Esophagus muscularis mucosa (tissue), 4 donors: ENCODE data around the gene MCF2L2. TPM values are rescaled to one million over a fixed set of nuclear protein-coding genes. Genes with fewer than 3 reads are reported as not detected.

Experiments used
- DNase-seq: peaks from one replicate; pipeline ENCODE4 v3.0.0-alpha.2; 2017; ENCODE audit errors: extremely low spot score
- H3K27ac ChIP-seq, 4 donors: fragments of 200-600 bp; sonication (generic); replicated peaks in 1 of 4; 1 replicate in 3 of 4; 2 replicates in 1 of 4; pipeline ENCODE4 v1.5.1; 2016 to 2019; ENCODE audit warnings: mild to moderate bottlenecking in 1 of 4
- H3K27me3 ChIP-seq, 4 donors: fragments of 200-600 bp; sonication (generic); one replicate each; pipeline versions ENCODE4 v1.5.1 to v1.6.0; 2016 to 2019
- H3K36me3 ChIP-seq, 4 donors: fragments of 200-600 bp; sonication (generic); one replicate each; pipeline ENCODE4 v1.5.1; 2016 to 2019
- H3K4me1 ChIP-seq, 4 donors: fragments of 200-600 bp; sonication (generic); one replicate each; pipeline ENCODE4 v1.5.1; 2016 to 2019
- H3K4me3 ChIP-seq, 4 donors: fragments of 200-600 bp; sonication (generic); 1 replicate in 2 of 4; 2 replicates in 2 of 4; pipeline ENCODE4 v1.5.1; 2016 to 2019; ENCODE audit warnings: mild to moderate bottlenecking in 4 of 4, moderate library complexity in 1 of 4
- H3K9me3 ChIP-seq, 4 donors: fragments of 200-600 bp; sonication (generic); 1 replicate in 3 of 4; 2 replicates in 1 of 4; pipeline ENCODE4 v1.5.1; 2016 to 2019
- CTCF ChIP-seq, 3 experiments: fragments of 200-600 bp in 2 of 3; fragments of 450-650 bp in 1 of 3; sonication (generic) in 2 of 3; IDR thresholded peaks; one replicate each; pipeline ENCODE4 v1.5.1; 2017 to 2019; ENCODE audit warnings: antibody characterized with exemption in 3 of 3, mild to moderate bottlenecking in 2 of 3, moderate library complexity in 1 of 3
- EP300 ChIP-seq: sonication (generic); formaldehyde crosslinking; IDR thresholded peaks from one replicate; pipeline ENCODE4 v1.6.1; 2017; ENCODE audit warnings: antibody characterized with exemption
- POLR2A ChIP-seq: fragments of 450-650 bp; IDR thresholded peaks from one replicate; pipeline ENCODE4 v1.6.1; 2017; ENCODE audit warnings: antibody characterized with exemption, moderate library complexity, mild to moderate bottlenecking, low read depth
- POLR2AphosphoS5 ChIP-seq, 2 donors: sonication (generic); formaldehyde crosslinking; IDR thresholded peaks; one replicate each; pipeline ENCODE4 v1.6.1; 2017; ENCODE audit warnings: antibody characterized with exemption in 2 of 2
- WGBS: methylation state at CpG from one replicate; pipeline ENCODE4 v1.1.5; 2018; 5-methylcytosine and 5-hydroxymethylcytosine counted together
- intact Hi-C: fragments of 100-400 bp; cut with DNase I; formaldehyde crosslinking; loops from one replicate; pipeline ENCODE4 v1.15.1; 2023
- total RNA-seq, 4 donors: library from RNA; depleted of rRNA; stranded (reverse); fragments of >200 nt; gene quantifications; one replicate each; pipeline versions ENCODE4 v1.1.0 to v1.2.1, GENCODE V29; 2016

Gene MCF2L2
- total RNA-seq, 4 donors from 2014 or later = 0.99 to 3.3 (median 1.3) TPM

GRCh38 chr3:183149915-183150750, 278.3 kb downstream of the MCF2L2 start:
- no peaks in the 10 kb centered on the region for H3K36me3 ChIP-seq
- H3K27me3 ChIP-seq = peaks cover 0 to 17% (median 0%) of the 10 kb centered on the region in 4 donors
- H3K4me1 ChIP-seq = no peaks in the 10 kb centered on the region
- no peak overlapping the region for H3K27ac ChIP-seq
- intact Hi-C loops = no loop called here
- DNase-seq = no peak
- H3K9me3 ChIP-seq = no peaks in the 10 kb centered on the region
- WGBS = 64% methylated on average over 5 of the region's 5 CpGs
- TF ChIP-seq POLR2AphosphoS5 (IDR thresholded peaks at IDR 0.05) (no peak), POLR2A (no peak), EP300 (no peak), CTCF (IDR thresholded peaks at IDR 0.05) (no peak)
- no peak overlapping the region for H3K4me3 ChIP-seq

GRCh38 chr3:183148056-183148455, 280.4 kb downstream of the MCF2L2 start:
- Histone ChIP-seq H3K36me3 (no peaks in the 10 kb centered on the region), H3K27ac (no peak overlapping the region), H3K27me3 (peaks cover 0 to 22% (median 0%) of the 10 kb centered on the region in 4 donors), H3K4me3 (no peak overlapping the region), H3K4me1 (no peaks in the 10 kb centered on the region), H3K9me3 (no peaks in the 10 kb centered on the region)
- WGBS = 60% methylated on average over 4 of the region's 4 CpGs
- intact Hi-C loops = no loop called here
- no peak for TF ChIP-seq POLR2AphosphoS5 (IDR thresholded peaks at IDR 0.05)
- TF ChIP-seq CTCF (IDR thresholded peaks at IDR 0.05) = no peak
- no peak for TF ChIP-seq EP300
- no peak for TF ChIP-seq POLR2A
- DNase-seq = no peak

GRCh38 chr3:183144363-183144762, 284.1 kb downstream of the MCF2L2 start:
- Histone ChIP-seq H3K4me3 (no peak overlapping the region), H3K4me1 (no peaks in the 10 kb centered on the region), H3K9me3 (no peaks in the 10 kb centered on the region), H3K36me3 (no peaks in the 10 kb centered on the region), H3K27ac (no peak overlapping the region), H3K27me3 (peaks cover 0 to 21% (median 0%) of the 10 kb centered on the region in 4 donors)
- DNase-seq = no peak
- intact Hi-C loops = no loop called here
- WGBS = 92% methylated on average over 1 of the region's 1 CpG
- TF ChIP-seq POLR2AphosphoS5 (IDR thresholded peaks at IDR 0.05) = no peak
- TF ChIP-seq EP300 = no peak
- TF ChIP-seq POLR2A = no peak
- no peak for TF ChIP-seq CTCF (IDR thresholded peaks at IDR 0.05)

GRCh38 chr3:183142199-183142598, 286.2 kb downstream of the MCF2L2 start:
- intact Hi-C loops = no loop called here
- TF ChIP-seq POLR2AphosphoS5 (IDR thresholded peaks at IDR 0.05) (no peak), EP300 (no peak), POLR2A (no peak), CTCF (IDR thresholded peaks at IDR 0.05) (no peak)
- H3K36me3 ChIP-seq = no peaks in the 10 kb centered on the region
- no peaks in the 10 kb centered on the region for H3K9me3 ChIP-seq
- H3K27ac ChIP-seq = no peak overlapping the region
- no peak for DNase-seq
- peaks cover 0 to 16% (median 0%) of the 10 kb centered on the region in 4 donors for H3K27me3 ChIP-seq
- no peaks in the 10 kb centered on the region for H3K4me1 ChIP-seq
- WGBS = 65% methylated on average over 11 of the region's 11 CpGs
- H3K4me3 ChIP-seq = no peak overlapping the region

GRCh38 chr3:183134844-183135243, 293.6 kb downstream of the MCF2L2 start:
- H3K4me1 ChIP-seq = no peaks in the 10 kb centered on the region
- peaks cover 0 to under 1% (median under 1%) of the 10 kb centered on the region in 4 donors for H3K9me3 ChIP-seq
- no peak overlapping the region for H3K4me3 ChIP-seq
- WGBS = 74% methylated on average over 2 of the region's 2 CpGs
- no peak for DNase-seq
- intact Hi-C loops = no loop called here
- H3K27ac ChIP-seq = no peak overlapping the region
- no peaks in the 10 kb centered on the region for H3K36me3 ChIP-seq
- H3K27me3 ChIP-seq = peaks cover 0 to 35% (median 0%) of the 10 kb centered on the region in 4 donors
- no peak for TF ChIP-seq EP300
- no peak for TF ChIP-seq POLR2AphosphoS5 (IDR thresholded peaks at IDR 0.05)
- TF ChIP-seq CTCF (IDR thresholded peaks at IDR 0.05) = no peak
- no peak for TF ChIP-seq POLR2A
